Esophagus muscularis mucosa (tissue), 4 donors: ENCODE measurements around the gene TMEM205.

Experiments
- CTCF ChIP-seq, 3 experiments: fragments of 200-600 bp in 2 of 3; fragments of 450-650 bp in 1 of 3; sonication (generic) in 2 of 3; IDR thresholded peaks; one replicate each; pipeline ENCODE4 v1.5.1; 2017 to 2019; ENCODE audit warnings: antibody characterized with exemption in 3 of 3, mild to moderate bottlenecking in 2 of 3, moderate library complexity in 1 of 3
- EP300 ChIP-seq: sonication (generic); formaldehyde crosslinking; IDR thresholded peaks from one replicate; pipeline ENCODE4 v1.6.1; 2017; ENCODE audit warnings: antibody characterized with exemption
- POLR2A ChIP-seq: fragments of 450-650 bp; IDR thresholded peaks from one replicate; pipeline ENCODE4 v1.6.1; 2017; ENCODE audit warnings: antibody characterized with exemption, moderate library complexity, mild to moderate bottlenecking, low read depth
- POLR2AphosphoS5 ChIP-seq, 2 donors: sonication (generic); formaldehyde crosslinking; IDR thresholded peaks; one replicate each; pipeline ENCODE4 v1.6.1; 2017; ENCODE audit warnings: antibody characterized with exemption in 2 of 2

GRCh38 chr19:11296264-11296663 is 49.8 kb downstream of the TMEM205 start:
- no peak for TF ChIP-seq CTCF (IDR thresholded peaks at IDR 0.05)
- TF ChIP-seq POLR2AphosphoS5 (IDR thresholded peaks at IDR 0.05): no peak
- no peak for TF ChIP-seq POLR2A
- TF ChIP-seq EP300: no peak
